Stomach smooth muscle (tissue), 2 donors: Measurements from ENCODE around the gene ACO1.

ENCODE experiments used
- H3K27ac ChIP-seq: one replicate; pipeline ENCODE4 v1.7.0; 2013; ENCODE audit warnings: mild to moderate bottlenecking, low read length, inconsistent platforms
- H3K27me3 ChIP-seq, 2 donors: one replicate each; pipeline ENCODE4 v1.7.0; 2013; ENCODE audit warnings: low read length in 2 of 2; ENCODE audit not compliant: insufficient read depth in 2 of 2, control insufficient read depth in 1 of 2
- H3K36me3 ChIP-seq, 2 donors: one replicate each; pipeline ENCODE4 v1.7.0; 2013; ENCODE audit warnings: low read length in 2 of 2; ENCODE audit not compliant: control insufficient read depth in 2 of 2, insufficient read depth in 2 of 2
- H3K4me1 ChIP-seq: one replicate; pipeline ENCODE4 v1.7.0; 2013; ENCODE audit warnings: low read length; ENCODE audit not compliant: control insufficient read depth, insufficient read depth
- H3K4me3 ChIP-seq, 2 donors: one replicate each; pipeline ENCODE4 v1.7.0; 2013; ENCODE audit warnings: low read length in 2 of 2
- H3K9ac ChIP-seq, 2 donors: one replicate each; pipeline ENCODE4 v1.7.0; 2013; ENCODE audit warnings: low read length in 2 of 2, mild to moderate bottlenecking in 1 of 2
- H3K9me3 ChIP-seq, 2 donors: one replicate each; pipeline ENCODE4 v1.7.0; 2013; ENCODE audit warnings: low read length in 2 of 2; ENCODE audit not compliant: control insufficient read depth in 2 of 2
- donor health status: healthy.
- donor health status: Pancreatic carcinoma.

Gene ACO1

DNA sequence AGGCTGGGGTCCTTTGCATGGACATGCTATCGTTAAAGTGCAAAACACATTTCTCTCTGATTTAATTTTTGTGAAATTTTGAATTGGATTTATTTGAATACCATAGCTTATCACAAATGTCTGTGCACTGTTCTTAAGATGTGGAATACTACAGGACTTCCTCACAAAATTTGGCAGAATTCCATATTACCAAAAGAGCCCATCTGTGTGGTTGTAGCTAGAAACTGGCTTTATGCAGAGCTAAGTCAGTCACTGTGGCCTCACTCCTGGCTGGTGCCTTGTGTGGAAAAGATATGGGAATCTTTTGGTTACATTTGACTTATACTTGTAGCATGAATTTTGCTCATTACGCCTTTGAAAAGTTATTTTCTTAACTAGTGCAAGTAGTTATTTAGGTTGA is 35.5 kb downstream of the ACO1 start:
- no peaks in the 10 kb centered on the region for H3K9me3 ChIP-seq
- H3K4me3 ChIP-seq = no peak overlapping the region
- peaks cover 46 to 53% of the 10 kb centered on the region in 2 donors for H3K36me3 ChIP-seq
- H3K4me1 ChIP-seq = no peaks in the 10 kb centered on the region
- no peak overlapping the region for H3K27ac ChIP-seq
- H3K27me3 ChIP-seq = no peaks in the 10 kb centered on the region
- no peak overlapping the region for H3K9ac ChIP-seq

DNA sequence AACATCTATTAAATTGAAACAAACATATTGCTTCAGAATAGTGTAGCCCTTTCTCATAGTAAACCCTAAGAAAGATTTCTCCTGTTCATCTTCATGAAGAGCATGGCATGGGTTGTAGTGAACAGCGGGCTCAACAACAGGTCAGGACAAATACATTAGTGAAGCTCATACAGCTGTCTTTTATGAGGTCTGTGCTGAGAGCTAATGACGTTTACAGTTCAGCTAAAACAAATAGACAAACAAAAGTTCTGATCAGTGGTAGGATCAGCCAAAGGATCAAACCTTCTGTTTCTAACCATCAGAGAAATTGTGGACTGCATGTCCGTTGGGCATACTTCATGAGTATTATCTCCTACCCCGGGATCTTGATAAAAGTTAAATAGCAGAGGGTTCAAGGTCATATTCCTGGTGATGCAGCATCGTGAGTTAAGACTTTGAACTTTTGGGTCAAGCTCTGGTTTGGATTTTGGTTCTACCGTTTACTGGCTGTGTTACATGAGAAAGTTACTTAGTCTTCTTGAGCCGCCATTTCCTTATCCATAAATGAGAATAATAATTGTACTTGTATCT is 37.9 kb downstream of the ACO1 start:
- H3K4me3 ChIP-seq = no peak overlapping the region
- H3K27me3 ChIP-seq = no peaks in the 10 kb centered on the region
- peaks cover 51 to 55% of the 10 kb centered on the region in 2 donors for H3K36me3 ChIP-seq
- no peaks in the 10 kb centered on the region for H3K9me3 ChIP-seq
- H3K4me1 ChIP-seq = no peaks in the 10 kb centered on the region
- no peak overlapping the region for H3K27ac ChIP-seq
- H3K9ac ChIP-seq = no peak overlapping the region

DNA sequence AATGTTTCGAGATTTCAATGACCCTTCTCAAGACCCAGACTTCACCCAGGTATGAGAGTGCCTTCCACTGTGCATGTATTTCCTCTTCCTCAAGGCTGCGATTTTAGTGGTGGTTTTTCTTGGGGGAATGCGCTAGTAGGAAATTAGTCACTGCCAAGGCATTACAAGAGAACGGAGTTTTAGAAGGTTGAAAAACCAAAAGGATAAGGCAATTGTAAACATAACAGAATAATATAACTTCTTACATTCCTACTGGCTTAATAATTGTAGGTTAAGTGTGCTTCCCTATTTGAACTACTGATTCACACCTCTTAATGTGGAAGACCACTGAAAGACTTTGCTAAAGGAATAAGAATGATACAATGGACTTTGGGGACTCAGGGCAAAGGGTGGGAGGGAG is 38.9 kb downstream of the ACO1 start:
- H3K9ac ChIP-seq = no peak overlapping the region
- no peak overlapping the region for H3K4me3 ChIP-seq
- no peaks in the 10 kb centered on the region for H3K4me1 ChIP-seq
- H3K9me3 ChIP-seq = no peaks in the 10 kb centered on the region
- H3K27ac ChIP-seq = no peak overlapping the region
- no peaks in the 10 kb centered on the region for H3K27me3 ChIP-seq
- peaks cover 53% of the 10 kb centered on the region in 2 donors for H3K36me3 ChIP-seq

- H3K27ac ChIP-seq = no peak overlapping the region
- H3K9me3 ChIP-seq = no peaks in the 10 kb centered on the region
- no peaks in the 10 kb centered on the region for H3K4me1 ChIP-seq
- peaks cover 49 to 53% of the 10 kb centered on the region in 2 donors for H3K36me3 ChIP-seq
- H3K4me3 ChIP-seq = no peak overlapping the region
- H3K27me3 ChIP-seq = no peaks in the 10 kb centered on the region
- H3K9ac ChIP-seq = no peak overlapping the region
Observed at GRCh38 chr9:32424616-32425015, 40.2 kb downstream of the ACO1 start.

- H3K9ac ChIP-seq = no peak overlapping the region
- no peaks in the 10 kb centered on the region for H3K4me1 ChIP-seq
- no peak overlapping the region for H3K27ac ChIP-seq
- H3K36me3 ChIP-seq = peaks cover 46 to 57% of the 10 kb centered on the region in 2 donors
- no peak overlapping the region for H3K4me3 ChIP-seq
- no peaks in the 10 kb centered on the region for H3K9me3 ChIP-seq
- H3K27me3 ChIP-seq = no peaks in the 10 kb centered on the region
Observed at GRCh38 chr9:32426278-32426939, 42.0 kb downstream of the ACO1 start.

GRCh38 chr9:32427111-32427873 is 42.8 kb downstream of the ACO1 start:
- Histone ChIP-seq H3K27ac (no peak overlapping the region), H3K9ac (no peak overlapping the region), H3K9me3 (no peaks in the 10 kb centered on the region), H3K36me3 (peaks cover 48 to 52% of the 10 kb centered on the region in 2 donors), H3K4me3 (no peak overlapping the region), H3K27me3 (no peaks in the 10 kb centered on the region), H3K4me1 (no peaks in the 10 kb centered on the region)

DNA sequence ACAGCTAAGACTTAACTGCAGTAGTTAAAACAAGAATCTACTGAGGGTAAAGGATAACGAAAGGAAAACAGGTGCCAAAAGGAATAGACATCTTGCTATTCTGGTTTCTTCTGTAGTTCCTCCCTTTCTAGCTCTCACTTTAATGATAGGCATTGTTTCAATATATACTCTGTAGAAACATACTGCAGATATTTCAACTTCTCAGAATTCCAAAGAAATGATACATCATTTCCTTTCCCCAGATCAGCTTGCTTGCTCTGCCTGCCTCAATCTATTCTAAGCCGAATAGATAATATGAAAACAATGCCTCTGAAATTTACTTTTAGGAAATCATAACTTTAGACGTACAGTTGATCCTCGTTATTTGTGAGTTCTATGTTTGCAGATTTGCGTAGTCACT is 46.3 kb downstream of the ACO1 start:
- H3K36me3 ChIP-seq = peaks cover 47 to 57% of the 10 kb centered on the region in 2 donors
- no peaks in the 10 kb centered on the region for H3K9me3 ChIP-seq
- no peak overlapping the region for H3K27ac ChIP-seq
- no peak overlapping the region for H3K4me3 ChIP-seq
- no peak overlapping the region for H3K9ac ChIP-seq
- no peaks in the 10 kb centered on the region for H3K27me3 ChIP-seq
- no peaks in the 10 kb centered on the region for H3K4me1 ChIP-seq

DNA sequence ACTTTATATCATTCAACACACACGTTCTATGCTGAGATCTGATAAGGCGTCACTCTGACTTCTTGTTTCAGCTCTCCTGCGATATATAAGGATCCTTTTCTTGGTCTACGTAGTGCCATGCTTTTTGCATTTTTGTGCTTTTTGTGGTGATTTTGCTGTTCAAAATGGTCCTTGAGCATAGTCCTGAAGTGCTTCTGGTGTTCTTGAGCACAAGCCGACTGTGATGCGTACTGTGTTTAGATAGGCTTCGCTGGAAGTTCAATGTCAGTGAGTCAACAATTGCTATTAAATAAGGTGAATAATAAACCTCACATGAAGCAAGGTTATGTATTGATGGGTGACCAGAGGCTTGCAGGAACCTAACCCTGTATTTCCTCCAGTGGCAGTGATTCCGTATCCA is 46.8 kb downstream of the ACO1 start:
- Histone ChIP-seq H3K4me3 (no peak overlapping the region), H3K36me3 (peaks cover 46 to 56% of the 10 kb centered on the region in 2 donors), H3K9ac (no peak overlapping the region), H3K9me3 (no peaks in the 10 kb centered on the region), H3K27me3 (no peaks in the 10 kb centered on the region), H3K4me1 (no peaks in the 10 kb centered on the region), H3K27ac (no peak overlapping the region)

DNA sequence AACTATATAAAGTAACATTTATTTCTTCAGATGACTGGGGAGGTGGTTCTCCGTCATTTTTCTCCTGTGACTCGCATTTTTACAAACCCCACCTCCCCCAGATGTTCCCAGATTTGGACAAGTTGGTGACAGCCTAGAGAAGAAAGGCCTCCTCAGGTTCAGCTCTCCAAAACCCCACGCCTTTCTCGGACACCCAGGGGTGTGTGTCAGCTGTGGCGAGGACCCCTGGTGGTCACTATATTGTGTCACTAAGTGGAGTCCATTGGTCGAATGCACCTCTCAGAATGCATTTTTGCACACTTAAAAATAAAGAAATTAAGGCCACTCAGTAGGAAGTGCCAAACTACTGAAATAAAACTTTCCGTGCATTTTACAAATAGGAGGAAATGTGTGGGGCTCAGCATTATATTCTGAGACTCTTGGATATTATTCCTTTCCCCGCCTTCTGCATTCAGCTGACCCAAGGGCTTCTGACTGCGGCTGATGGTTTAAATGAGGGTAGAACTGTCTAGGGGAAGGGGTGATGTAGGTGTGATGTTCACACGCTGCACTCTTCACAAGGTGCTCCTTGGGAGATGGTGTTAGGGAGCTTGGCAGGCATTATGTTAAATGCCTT is 47.6 kb downstream of the ACO1 start:
- no peak overlapping the region for H3K9ac ChIP-seq
- H3K4me3 ChIP-seq = no peak overlapping the region
- no peak overlapping the region for H3K27ac ChIP-seq
- no peaks in the 10 kb centered on the region for H3K4me1 ChIP-seq
- peaks cover 48 to 56% of the 10 kb centered on the region in 2 donors for H3K36me3 ChIP-seq
- no peaks in the 10 kb centered on the region for H3K27me3 ChIP-seq
- no peaks in the 10 kb centered on the region for H3K9me3 ChIP-seq

- Histone ChIP-seq H3K36me3 (peaks cover 37 to 51% of the 10 kb centered on the region in 2 donors), H3K27ac (no peak overlapping the region), H3K9ac (no peak overlapping the region), H3K4me1 (no peaks in the 10 kb centered on the region), H3K27me3 (no peaks in the 10 kb centered on the region), H3K9me3 (no peaks in the 10 kb centered on the region), H3K4me3 (no peak overlapping the region)
Observed at GRCh38 chr9:32434892-32435291, 50.4 kb downstream of the ACO1 start.
